HG02970 (cell line): ENCODE data around the gene RAN.
"Not testable (repeated sequence)": the region's sequence is repeated elsewhere in the genome, so short reads cannot be mapped to it uniquely, and the experiment has no call there.

ENCODE experiments used
- ATAC-seq: cut with Tn5 transposase; IDR thresholded peaks from one replicate; pipeline ENCODE4 v1.9.1; 2021; ENCODE audit warnings: mild to moderate bottlenecking, moderate library complexity, moderate number of reproducible peaks; ENCODE audit not compliant: unreplicated experiment, low FRiP score

The RAN gene

DNA sequence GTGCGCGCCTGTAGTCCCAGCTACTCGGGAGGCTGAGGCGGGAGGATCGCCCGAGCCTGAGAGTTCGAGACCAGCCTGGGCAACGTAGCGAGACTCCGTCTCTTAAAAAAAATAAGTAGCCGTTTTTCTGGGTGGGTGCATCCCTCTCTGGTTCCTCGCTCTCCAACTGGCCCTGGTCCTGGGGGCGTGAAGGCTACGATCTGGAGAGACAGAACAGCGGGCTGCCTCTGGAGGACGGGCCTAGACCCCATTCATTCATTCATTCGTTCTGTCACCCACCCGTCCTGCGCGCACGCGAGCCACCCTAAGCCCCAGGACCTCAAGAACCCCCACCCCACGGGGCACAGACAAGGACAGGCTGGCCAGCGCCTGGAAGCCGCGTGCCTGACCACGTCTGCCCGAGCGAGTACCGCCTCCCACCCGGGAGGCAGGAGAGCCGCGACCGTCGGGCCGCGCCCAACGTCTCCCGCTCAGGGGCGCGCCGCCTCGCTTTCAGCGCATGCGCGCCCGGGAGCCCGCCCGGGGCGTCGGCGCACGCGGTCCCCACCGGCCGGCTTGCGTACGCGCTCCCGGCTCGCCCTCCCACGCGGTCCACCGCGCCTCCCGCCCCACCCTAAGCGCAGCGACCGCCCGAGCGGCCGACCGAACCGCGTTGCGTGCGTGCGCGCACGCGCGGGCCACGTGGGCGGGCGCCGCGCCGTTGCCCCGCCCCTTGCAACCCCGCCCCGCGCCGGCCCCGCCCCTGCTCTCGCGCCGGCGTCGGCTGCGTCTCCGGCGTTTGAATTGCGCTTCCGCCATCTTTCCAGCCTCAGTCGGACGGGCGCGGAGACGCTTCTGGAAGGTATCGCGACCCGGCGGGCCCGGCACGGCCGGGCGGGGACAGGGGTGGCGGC lies at the start of gene RAN:
TSS of gene RAN (plus strand) at position 781 of the 893 bp plus-strand sequence. CDS start 528 bp downstream, outside the sequence.
- peak; percentile 82 for ATAC-seq

DNA sequence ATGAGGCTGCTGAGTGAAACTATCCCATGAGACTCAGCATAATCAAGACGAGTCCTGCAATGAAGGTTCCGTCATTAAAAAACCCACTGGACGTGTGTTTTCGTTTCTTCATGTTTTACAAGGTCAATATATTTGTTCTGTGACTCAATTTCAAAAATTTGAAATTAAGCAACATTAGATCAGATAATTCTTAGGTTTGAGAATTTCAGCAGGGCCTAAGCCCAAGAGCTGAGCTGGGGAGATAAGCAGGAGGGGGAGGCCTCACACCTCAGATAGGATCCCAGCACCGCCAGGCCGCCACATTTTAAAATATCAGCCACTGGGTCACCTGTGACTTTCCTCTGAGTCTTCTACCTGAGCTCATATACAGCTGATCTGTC lies 46.1 kb upstream of the RAN start:
- no peak for ATAC-seq

DNA sequence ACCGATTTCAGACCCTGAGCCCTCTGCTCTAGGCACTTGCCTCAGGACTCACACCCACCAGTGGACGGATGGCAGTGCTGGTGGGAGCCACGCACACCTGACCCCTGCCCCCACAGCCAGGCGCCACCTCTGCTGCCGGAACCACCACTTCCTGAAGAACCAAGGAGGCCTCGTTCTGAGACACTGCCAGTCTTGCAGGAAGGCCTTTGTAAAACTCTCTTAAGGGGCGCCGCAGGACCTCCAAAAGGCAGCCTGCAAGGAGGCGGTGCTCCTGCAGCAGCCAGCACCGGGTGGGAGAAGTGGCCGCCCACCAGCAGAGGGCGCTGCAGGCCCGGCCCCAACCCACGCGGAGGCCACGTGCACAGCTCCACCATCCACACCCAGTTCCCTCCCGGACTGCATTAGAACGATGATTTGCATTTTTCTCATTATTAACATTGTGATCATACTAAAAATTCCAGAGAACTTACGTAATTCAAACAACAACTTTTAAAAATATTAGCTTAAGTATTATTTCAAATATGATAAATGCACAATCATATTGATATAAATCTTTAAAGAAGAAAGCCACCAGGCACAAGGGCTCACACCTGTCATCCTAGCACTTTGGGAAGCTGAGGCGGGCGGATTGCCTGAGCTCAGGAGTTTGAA lies 45.6 kb upstream of the RAN start:
- ATAC-seq = no peak

DNA sequence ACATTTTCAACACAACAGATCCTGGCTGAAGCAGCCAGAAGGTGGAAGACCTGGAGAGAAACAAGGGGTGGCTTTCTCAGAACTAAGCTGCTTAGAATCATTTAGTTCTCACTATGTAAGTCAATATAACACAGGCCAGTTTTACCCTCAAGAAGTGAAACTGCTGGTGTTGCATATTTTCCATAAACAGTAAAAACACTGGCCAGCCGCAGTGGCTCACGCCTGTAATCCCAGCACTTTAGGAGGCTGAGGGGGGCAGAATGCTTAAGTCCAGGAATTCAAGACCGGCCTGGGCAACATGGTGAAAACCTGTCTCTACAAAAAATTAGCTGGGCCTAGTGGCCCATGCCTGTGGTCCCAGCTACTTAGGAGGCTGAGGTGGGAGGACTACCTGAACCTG lies 44.4 kb upstream of the RAN start:
- ATAC-seq = no peak

DNA sequence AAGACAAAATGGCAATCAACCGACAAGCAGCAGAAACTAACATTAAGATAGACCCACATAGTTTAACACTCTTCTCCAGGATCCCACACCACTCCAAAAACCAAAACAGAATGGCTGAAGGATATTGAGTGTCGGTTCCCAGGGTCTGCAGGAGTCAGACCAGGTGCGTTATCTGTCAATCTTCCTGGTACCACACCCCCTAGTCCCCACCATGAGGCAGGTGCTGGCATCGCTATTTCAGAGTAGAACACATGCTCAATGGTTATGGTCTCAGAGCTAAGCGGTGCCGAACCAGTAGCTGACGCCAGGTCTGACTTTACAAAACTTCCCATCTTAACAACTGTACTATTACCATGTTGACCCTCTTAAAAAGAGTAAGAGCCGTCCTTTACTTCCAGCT lies 43.0 kb upstream of the RAN start:
- ATAC-seq = no peak

DNA sequence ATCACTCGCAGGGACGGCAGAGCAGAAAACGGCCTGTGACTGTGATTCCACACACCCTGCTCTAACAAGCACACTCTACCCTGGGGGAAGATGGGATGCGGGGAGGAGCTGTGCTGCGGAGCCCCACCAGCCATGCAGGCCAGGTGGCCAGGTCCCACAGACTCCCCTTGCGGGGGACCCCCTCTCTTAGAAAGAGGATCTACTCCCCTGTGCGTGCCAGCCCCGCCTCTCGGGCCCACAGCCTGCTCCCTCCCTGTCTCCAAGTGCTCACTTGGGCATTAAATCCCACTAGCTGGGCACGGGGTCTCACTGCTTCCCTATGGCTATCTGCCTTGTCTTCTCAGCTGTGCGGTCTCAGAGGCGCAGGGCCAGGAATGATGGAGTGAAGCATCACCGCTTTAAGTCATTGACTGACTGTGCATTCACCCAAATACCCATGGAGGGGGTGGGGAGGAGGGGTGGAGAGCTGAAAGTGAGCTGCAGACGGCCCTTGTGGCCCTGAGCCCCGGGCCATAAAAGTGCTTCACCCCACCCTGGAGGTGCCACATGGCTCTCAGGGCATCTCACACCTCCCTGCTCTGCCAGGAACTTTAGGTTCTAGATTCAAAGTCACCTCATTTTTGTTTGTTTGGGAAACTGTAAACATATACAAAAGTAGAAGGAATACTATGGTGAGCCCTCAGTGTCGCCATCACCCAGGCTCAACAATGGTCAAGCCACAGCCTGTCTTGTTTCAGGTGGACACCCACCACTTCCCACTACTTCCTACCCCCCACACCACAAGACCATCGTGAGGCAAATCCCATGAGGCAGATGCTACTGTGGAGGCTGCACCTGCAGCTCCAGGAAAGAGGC lies 42.2 kb upstream of the RAN start:
- ATAC-seq = no peak

DNA sequence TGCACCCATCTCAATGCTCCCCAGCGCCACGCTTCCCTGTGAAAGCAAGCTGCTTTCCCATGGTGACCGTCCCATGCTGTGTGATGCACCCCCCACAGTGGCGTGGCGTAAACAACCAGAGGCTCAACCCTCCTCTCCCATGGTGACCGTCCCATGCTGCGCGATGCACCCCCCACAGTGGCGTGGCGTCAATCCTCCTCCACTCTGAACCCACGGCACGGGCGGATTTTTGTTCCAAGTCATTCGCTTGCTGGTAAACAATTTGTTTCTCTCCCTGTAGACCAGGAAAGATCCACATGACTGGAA lies 41.7 kb upstream of the RAN start:
- ATAC-seq = no peak

DNA sequence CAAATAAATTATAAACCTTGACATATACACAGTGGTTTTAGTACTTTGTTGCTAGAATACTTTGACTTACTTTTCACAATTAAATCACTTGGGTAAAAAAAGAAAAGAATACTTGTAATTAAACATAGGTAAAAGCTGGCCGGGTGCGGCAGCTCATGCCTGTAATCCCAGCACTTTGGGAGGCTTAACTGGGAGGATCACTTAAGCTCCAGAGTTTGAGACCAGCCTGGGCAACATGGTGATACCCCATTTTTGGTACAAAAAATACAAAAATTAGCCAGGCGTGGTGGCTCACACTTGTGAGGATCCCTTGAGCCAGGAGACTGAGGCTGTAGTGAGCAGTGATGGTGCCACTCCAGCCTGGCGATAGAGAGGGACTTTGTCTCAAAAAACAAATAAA lies 40.6 kb upstream of the RAN start:
- no peak for ATAC-seq

DNA sequence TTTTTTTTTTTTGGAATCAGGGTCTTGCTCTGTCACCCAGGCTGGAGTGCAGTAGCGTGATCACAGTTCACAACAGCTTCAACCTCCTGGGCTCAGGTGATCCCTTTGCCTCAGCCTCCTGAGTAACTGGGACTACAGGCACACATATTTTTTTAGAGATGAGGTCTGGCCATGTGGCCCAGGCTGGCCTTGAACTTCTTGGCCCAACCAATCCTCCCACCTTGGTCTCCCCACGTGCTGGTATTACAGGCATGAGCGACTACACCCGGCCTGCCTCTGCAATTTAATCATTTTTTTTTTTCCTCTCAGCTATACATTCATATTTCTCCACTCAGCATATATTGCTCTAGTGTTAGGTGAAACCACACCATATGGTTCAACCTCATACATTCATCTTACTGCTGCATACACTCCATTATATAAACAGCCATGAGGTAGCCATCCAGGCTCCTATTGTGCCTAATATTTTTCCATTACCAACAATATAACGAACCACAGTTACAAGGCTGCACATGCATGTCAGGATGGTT lies 39.9 kb upstream of the RAN start:
- ATAC-seq = no peak

DNA sequence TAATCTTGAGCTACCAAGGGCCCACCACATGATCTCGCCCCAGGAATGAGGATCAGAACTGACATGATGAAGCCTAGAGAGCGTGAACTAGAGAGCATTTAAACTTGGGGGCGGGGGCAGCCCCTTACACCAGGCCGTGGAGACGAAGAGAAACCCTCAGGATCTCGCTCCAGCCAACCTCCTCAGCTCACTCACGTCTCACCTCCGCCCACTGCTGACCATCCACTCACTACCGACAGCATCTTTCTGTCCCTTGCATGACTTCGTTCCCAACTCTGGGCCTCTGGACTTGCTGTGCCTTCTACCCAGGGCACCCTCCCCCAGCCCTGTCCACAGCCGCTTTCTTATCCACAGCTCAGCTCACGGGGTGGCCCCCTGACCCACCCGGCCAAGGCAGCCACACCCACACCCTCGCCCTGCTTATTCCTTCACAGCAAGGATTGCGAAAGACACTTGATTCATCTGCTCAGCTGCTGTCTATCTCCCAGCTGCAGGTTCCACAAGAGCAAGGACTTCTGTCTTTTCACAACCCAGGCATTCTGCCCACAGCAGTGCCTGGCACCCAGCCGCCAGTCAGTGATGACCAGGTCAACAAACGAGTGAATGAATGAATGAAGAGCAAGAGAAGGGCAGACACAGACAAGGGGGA lies 39.2 kb upstream of the RAN start:
- no peak for ATAC-seq

DNA sequence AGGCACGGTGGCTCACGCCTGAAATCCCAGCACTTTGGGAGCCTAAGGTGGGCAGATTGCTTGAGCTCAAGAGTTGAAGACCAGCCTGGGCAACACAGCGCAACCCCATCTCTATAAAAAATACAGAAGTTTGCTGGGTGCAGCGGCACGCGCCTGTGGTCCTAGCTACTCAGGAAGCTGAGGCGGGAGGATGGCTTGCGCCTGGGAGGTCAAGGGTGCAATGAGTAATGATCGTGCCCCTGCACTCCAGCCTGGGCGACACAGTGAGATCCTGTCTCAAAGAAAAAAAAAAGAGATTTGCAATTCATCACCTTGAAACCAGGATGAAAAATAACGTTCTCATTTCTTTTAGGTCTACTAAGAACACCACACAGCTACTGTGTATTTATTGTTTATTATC lies 36.9 kb upstream of the RAN start:
- ATAC-seq = no peak

DNA sequence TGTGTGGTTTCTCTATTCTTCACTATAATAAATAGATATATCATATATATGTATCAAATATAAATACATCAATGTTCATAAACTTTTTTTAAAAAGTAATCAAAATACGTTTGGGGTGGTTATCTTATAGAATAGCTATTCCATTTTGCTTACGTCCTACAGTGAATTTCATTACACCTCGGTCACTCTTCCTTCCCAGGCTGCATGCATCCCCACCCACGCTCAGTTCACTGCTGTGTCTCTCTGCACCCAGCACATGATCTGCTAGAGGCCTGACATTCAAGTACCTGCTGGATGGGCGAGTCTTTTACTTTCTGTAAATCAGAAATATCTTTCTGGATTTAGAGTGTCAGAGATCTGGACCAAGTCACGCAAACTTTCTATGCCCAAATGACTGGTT lies 36.4 kb upstream of the RAN start:
- ATAC-seq = no peak

DNA sequence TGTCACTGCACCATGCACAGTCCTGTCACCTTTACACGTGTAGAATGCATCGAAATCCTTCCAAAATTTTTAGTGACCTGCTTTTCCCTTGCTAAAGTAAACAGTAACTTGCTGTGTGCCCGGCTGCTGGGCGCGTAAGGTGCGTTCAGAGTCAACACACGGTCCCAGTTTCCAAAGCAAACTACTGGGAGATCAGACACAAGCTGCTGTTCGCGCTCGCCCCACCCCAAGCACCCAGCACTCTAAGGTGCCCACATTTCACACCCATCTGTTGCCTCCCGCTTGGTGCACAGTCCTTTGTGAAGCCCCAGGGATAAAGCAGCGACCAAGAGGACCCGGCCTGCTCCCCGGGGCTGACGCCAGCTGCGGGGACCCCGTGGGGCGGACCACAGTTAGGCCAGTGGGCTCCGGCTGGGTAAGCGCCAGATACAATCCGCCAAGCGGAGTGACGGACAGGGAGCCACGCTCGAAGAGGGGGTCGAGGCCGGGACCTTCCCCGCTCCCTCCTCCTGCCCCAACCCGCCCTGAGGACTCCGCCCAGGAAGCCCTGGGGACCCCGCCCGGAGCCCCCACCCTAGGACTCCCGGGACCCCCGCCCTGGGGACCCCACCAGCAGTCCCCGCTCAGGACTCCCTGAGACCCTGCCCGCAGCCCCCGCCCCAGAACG lies 33.4 kb upstream of the RAN start:
- ATAC-seq = peak; percentile 23

DNA sequence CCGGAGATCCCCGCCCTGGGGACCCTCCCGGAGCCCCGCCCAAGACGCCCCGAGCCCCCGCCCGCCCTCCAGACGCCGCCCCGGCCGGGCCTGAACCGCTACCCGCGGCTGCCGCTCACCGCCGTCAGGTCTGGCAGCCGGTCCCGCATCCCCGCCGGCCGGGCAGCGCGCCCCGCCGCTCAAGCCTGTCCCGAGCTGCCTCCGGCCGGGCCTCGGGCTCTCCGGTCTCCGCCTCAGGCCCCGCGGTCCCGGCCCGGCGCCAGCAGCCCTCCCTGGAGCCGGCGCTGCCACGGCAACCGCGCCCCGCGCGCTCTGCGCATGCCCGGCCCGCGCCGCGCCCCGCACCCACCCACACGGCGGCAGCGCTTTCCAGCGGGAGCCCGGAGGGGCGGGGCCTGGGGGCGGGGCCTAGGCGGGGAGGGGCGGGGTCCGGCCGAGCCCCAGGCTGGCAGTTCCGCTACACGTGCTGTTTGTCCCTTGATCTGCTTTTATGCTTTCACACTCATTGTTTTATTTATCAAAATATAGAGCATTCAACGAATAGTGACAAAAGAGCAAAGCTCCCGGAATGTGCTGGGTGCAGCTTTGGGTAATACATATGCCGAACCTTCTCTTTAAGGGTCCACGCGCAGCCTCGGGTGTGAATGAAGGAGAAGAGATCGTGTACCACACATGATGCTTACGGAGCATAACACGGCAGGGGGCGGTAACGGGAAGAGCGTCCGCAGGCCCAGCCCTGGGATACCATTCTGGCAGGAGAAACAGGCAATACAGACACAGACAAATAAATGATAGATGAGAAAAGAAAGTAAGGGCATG lies 32.7 kb upstream of the RAN start, which contains the start of gene STX2:
TSS of gene STX2 (minus strand) at position 300 of the 819 bp plus-strand sequence. CDS start at position 149, 151 bp downstream.
- peak; percentile 89 for ATAC-seq

DNA sequence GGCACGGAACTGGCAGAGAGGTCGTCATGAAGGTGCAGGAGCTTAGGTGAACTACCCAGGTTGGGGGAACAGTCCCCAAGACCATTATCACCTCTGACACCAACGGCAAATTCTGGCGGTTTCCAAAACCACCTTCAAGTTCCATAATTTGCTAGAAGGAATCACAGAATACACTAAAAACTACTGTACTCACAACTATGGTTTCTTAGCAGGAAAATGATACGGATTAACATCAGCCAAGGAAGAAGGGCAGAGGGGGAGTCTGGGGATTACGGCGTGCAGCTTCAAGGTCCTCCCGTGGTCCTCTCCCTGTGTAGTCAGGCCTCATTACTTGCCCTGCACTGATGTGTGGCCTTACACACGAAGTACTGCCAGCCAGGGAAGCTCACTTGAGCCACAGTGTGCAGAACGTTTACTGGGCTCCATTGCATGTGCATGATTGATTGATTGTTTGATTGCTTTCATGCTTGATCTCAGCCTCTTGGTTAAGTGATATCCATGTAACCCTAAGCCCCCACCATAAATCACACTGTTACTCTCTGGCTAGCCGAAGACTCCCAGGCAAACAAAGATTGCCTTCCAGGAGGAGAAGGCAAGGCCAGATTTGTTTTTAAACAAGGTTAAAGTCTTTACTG lies 32.0 kb upstream of the RAN start:
- no peak for ATAC-seq

DNA sequence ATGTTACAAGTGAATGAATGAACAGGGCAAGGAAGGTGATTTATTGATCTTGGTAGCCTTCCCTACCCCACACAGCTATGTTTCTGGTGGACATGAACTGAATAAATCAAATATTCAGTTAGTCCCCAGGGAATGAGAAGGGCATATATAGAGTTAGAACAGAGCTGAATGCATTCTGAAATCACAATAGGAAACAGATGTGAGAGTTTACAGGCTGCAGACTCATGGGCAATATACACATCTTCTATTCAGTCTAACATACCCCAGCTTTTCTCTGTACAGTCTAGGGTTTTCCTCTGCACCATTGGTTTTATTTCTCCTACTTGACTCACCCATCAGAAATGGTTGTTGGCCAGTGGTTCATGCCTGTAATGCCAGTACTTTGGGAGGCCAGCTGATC lies 25.5 kb upstream of the RAN start:
- ATAC-seq = no peak

DNA sequence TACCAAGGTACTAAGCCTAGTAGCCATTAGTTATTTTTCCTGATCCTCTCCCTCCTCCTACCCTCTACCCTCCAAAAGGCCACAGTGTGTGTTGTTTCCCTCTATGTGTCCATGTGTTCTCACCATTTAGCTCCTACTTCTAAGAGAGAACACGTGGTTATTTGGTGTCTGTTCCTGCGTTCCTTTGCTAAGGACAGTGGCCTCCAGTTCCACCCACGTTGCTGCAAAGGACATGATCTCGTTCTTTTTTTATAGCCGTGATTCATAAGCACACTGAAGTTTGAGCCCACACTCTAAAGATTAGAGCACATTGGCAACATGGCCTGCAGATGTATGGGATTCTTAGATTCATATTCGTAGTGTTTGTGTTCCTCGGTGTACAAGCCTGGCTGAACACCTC lies 24.8 kb upstream of the RAN start:
- ATAC-seq = no peak

DNA sequence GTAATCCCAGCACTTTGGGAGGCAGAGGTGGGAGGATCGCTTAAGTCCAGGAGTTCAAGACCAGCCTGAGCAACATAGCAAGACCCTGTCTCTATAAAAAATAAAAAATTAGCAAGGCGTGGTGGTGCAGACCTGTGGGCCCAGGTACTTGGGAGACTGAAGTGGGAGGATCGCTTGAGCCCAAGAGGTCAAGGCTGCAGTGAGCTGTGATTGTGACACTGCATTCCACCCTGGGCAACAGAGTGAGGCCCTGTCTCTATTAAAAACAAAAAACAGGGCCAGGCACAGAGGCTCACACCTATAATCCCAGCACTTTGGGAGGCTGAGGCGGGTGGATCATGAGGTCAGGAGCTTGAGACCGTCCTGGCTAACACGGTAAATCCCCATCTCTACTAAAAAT lies 23.8 kb upstream of the RAN start:
- not testable (repeated sequence) for ATAC-seq
